M059J (cell line): Measurements from ENCODE around the gene UGDH. TPM values are rescaled to one million over a fixed set of nuclear protein-coding genes. Genes with fewer than 3 reads are reported as not detected.

Experiments
- DNase-seq: peaks from one replicate; pipeline ENCODE4 v3.0.0-alpha.2; 2012; ENCODE audit warnings: low read depth
- total RNA-seq: library from RNA; depleted of rRNA; stranded (reverse); fragments of >200 nt; shearing (Covaris generic); gene quantifications from 2 replicates; pipeline ENCODE4 v1.2.3, GENCODE V29; 2014; rRNA removed

UGDH gene
- total RNA-seq, 1 experiment from 2014 or later, result 61.2 TPM

DNA sequence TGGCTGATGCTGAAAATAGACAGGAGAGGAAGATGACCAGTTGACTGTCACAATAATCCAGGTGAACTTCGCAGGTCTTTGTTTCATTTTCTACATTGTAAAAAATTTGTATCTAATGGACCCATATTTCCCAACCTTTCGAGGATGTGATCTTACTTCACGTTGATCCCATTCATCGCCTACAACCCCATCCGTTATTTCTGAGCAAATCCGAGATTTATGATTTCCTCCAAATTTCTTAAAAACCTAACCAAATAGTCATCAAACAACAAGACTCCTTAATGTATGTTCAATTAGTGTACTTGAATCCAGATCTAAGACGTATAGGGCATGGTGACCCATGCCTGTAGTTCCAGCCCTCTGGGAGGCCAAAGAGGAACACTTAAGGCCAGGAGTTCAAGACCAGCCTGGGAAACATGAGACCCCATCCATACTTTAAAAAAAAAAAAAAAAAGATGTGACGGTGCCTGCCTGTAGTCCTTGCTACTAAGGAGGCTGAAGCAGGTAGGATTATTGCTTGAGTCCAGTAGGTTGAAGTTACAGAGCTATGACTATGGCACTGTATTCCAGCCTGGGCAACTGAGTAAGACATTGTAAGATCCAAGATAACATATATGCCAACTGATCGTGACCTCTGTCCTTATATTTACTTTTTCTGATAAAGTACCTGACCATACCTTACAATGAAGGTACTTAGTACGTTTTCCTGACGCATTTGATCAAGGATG, 74.2 kb downstream of the UGDH start:
- DNase-seq, result no peak

DNA sequence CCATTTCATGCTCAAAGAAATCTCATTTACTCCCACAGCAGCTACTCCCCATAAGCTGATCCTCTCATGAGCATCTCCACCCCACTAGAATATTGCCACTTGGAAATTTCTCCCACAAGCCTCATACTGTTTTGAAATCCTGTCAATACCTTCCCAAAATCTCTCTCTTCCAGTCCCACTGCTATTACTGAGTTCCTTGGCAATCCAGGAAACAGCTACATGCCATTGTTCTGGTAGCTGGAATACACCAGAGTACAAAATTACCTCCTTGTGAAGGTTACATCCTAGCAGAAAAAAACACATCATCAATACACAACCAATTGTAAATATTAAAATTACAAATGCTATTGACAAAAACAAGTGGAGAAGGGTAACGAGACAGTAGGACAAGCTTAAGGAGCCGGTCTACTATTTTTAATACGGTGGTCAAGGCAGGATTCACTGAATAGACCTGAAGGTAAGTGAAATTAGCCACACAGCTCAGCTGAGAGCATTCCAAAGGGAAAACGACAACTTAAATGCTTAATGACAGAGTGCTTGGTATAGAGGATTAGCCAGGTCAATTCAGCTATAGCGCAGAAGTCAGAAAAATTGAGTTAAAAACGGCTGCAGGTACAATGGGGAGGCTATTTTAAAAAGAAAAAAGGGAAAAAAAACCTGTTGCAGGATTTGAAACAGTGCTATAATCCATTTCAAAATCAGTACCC, 74.9 kb downstream of the UGDH start:
- DNase-seq, result no peak

DNA sequence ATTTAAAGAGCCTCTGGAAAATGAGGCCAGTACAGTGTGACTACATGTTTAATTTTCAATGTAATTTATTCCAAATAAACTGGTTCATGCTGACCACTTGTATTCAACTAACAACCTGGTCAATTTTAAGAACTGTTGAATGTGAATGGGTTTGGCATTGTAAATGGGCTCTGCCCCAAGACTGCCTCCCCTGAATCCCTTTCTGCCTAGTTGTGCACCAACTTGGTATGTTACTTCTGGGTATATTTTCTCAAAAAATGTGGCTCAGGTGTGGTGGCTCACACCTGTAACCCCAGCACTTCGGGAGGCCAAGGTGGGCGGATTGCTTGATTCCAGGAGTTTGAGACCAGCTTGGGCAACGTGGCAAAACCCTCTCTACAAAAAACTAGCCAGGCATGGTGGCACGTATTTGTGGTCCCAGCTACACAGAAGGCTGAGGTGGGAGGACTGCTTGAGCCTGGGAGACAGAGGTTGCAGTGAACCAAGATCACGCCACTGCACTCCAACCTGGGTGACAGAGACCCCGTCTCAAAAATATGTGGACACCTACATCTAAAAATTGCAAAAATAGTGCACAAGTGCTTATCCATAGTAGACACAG, 75.7 kb downstream of the UGDH start:
- DNase-seq, result no peak

DNA sequence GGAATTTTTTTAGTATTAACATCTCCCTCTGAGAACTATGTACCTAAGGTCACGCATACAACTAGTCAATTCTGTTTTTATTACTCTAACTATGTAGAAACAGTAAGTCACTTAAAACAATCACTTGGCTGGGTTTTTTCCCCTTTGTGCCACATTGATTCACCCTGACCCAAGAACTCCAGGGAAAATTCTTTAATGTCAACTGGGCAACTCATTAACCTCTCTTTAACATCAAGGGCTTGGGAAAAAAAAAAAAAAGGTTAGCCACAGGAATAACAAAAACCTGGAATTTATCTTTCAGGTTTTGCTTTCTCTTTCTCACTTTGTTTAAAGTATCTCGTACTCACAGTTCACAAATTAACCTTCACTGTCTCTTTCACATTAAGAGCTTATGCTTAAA, 76.6 kb downstream of the UGDH start:
- peak; percentile 43 for DNase-seq

Other genes starting within 250 kb of the UGDH start
- 38.3 and 72.9 TPM in 2 replicates for gene RFC1, start 161.1 kb downstream of the UGDH start, total RNA-seq
- not detected in 2 replicates for gene KLB, start 120.5 kb downstream of the UGDH start, total RNA-seq
- gene RPL9, start 68.5 kb downstream of the UGDH start, total RNA-seq, result 1,320 and 3,545 TPM in 2 replicates
- gene LIAS, start 68.4 kb downstream of the UGDH start, total RNA-seq, result 6.7 and 10.4 TPM in 2 replicates
- 17.1 and 38.5 TPM in 2 replicates for gene SMIM14, start 111.4 kb upstream of the UGDH start, total RNA-seq
- 20.1 and 28.1 TPM in 2 replicates for gene UBE2K, start 170.7 kb upstream of the UGDH start, total RNA-seq